ENCODE measurements around the gene XRCC6. TPM values are rescaled to one million over a fixed set of nuclear protein-coding genes. Genes with fewer than 3 reads are reported as not detected.
A peak's percentile ranks its signal among the peaks of the same experiment; 100 is the strongest.
"Not testable (repeated sequence)": the region's sequence is repeated elsewhere in the genome, so short reads cannot be mapped to it uniquely, and the experiment has no call there.

Gene XRCC6
- total RNA-seq, 1 donor from 2014 or later: 143 TPM

- no peak for DNase-seq
- ATAC-seq (ENCODE audit: poor library complexity): no peak
- intact Hi-C loops (cut with DNase I): no loop called here
Observed at GRCh38 chr22:41672780-41673509, 51.9 kb downstream of the XRCC6 start.

GRCh38 chr22:41674846-41675340 is 53.8 kb downstream of the XRCC6 start:
- ATAC-seq (ENCODE audit: poor library complexity): peak; percentile 25
- DNase-seq: peak; percentile 25
- intact Hi-C loops (cut with DNase I): no loop called here

GRCh38 chr22:41676134-41676533 is 55.0 kb downstream of the XRCC6 start:
- intact Hi-C loops (cut with DNase I): no loop called here
- peak; percentile 74 for ATAC-seq (ENCODE audit: poor library complexity)
- DNase-seq: no peak

GRCh38 chr22:41681616-41682015 is 60.5 kb downstream of the XRCC6 start:
- intact Hi-C loops (cut with DNase I): no loop called here
- DNase-seq: peak; percentile 27
- ATAC-seq (ENCODE audit: poor library complexity): peak; percentile 2

GRCh38 chr22:41682033-41682807 is 61.1 kb downstream of the XRCC6 start:
- intact Hi-C loops (cut with DNase I): no loop called here
- ATAC-seq (ENCODE audit: poor library complexity): peak; percentile 96

GRCh38 chr22:41683052-41683451 is 62.0 kb downstream of the XRCC6 start:
- intact Hi-C loops (cut with DNase I): no loop called here
- peak; percentile 6 for ATAC-seq (ENCODE audit: poor library complexity)
- no peak for DNase-seq

More at GRCh38 chr22:41682033-41682807, 61.1 kb downstream of the XRCC6 start:
- peak; percentile 92 for DNase-seq

GRCh38 chr22:41683616-41684015 is 62.5 kb downstream of the XRCC6 start:
- intact Hi-C loops (cut with DNase I): no loop called here
- no peak for ATAC-seq (ENCODE audit: poor library complexity)
- DNase-seq: no peak

GRCh38 chr22:41684194-41684593 is 63.1 kb downstream of the XRCC6 start:
- intact Hi-C loops (cut with DNase I): no loop called here
- DNase-seq (no peak), ATAC-seq (ENCODE audit: poor library complexity) (no peak)

GRCh38 chr22:41686890-41687289 is 65.8 kb downstream of the XRCC6 start:
- DNase-seq; intact Hi-C loops (cut with DNase I); ATAC-seq (ENCODE audit: poor library complexity): not testable (repeated sequence)

GRCh38 chr22:41687901-41688364 is 66.8 kb downstream of the XRCC6 start:
- ATAC-seq (ENCODE audit: poor library complexity): peak; percentile 19

GRCh38 chr22:41688365-41689211 is 67.5 kb downstream of the XRCC6 start, which contains the start of gene SNU13:
Gene SNU13, minus strand, starts transcription at chr22:41688867. Its CDS starts 71 bp downstream, at chr22:41688796.
- intact Hi-C loops (cut with DNase I): no loop called here
- ATAC-seq (ENCODE audit: poor library complexity): peak; percentile 96
- DNase-seq: peak; percentile 96

More at GRCh38 chr22:41687901-41688364, 66.8 kb downstream of the XRCC6 start:
- peak; percentile 50 for DNase-seq
- intact Hi-C loops (cut with DNase I): no loop called here

GRCh38 chr22:41690476-41690875 is 69.4 kb downstream of the XRCC6 start:
- intact Hi-C loops (cut with DNase I): no loop called here
- DNase-seq (no peak), ATAC-seq (ENCODE audit: poor library complexity) (no peak)

GRCh38 chr22:41695211-41695610 is 74.1 kb downstream of the XRCC6 start:
- DNase-seq (no peak), ATAC-seq (ENCODE audit: poor library complexity) (no peak)
- intact Hi-C loops (cut with DNase I): loop anchor here (5.0 kb wide), 1 partner anchor 247 kb away; no protein-coding TSS in a partner anchor

- ATAC-seq (ENCODE audit: poor library complexity) (no peak), DNase-seq (no peak)
- intact Hi-C loops (cut with DNase I): loop anchor here (5.0 kb wide), 1 partner anchor 246 kb away; no protein-coding TSS in a partner anchor
Observed at GRCh38 chr22:41696703-41697102, 75.6 kb downstream of the XRCC6 start.

GRCh38 chr22:41697126-41697775 is 76.2 kb downstream of the XRCC6 start:
- DNase-seq (peak; percentile 97), ATAC-seq (ENCODE audit: poor library complexity) (peak; percentile 89)
- intact Hi-C loops (cut with DNase I): loop anchor here (5.0 kb wide), 1 partner anchor 245 kb away; no protein-coding TSS in a partner anchor

- peak; percentile 92 for DNase-seq
- ATAC-seq (ENCODE audit: poor library complexity): peak; percentile 84
- intact Hi-C loops (cut with DNase I): loop anchor here (5.0 kb wide), 1 partner anchor 243 kb away; no protein-coding TSS in a partner anchor
Observed at GRCh38 chr22:41699264-41700107, 78.4 kb downstream of the XRCC6 start, which contains the start of gene MEI1. Gene MEI1, plus strand, starts transcription at chr22:41699503. Its CDS starts 36 bp downstream, at chr22:41699539.

- ATAC-seq (ENCODE audit: poor library complexity) (no peak), DNase-seq (no peak)
- intact Hi-C loops (cut with DNase I): no loop called here
Observed at GRCh38 chr22:41700108-41700364, 78.9 kb downstream of the XRCC6 start.
